ENCODE results near the gene STAC2. TPM values are rescaled to one million over a fixed set of nuclear protein-coding genes. Genes with fewer than 3 reads are reported as not detected.

STAC2 gene
- total RNA-seq, 1 experiment from 2014 or later: 0.08 TPM

DNA sequence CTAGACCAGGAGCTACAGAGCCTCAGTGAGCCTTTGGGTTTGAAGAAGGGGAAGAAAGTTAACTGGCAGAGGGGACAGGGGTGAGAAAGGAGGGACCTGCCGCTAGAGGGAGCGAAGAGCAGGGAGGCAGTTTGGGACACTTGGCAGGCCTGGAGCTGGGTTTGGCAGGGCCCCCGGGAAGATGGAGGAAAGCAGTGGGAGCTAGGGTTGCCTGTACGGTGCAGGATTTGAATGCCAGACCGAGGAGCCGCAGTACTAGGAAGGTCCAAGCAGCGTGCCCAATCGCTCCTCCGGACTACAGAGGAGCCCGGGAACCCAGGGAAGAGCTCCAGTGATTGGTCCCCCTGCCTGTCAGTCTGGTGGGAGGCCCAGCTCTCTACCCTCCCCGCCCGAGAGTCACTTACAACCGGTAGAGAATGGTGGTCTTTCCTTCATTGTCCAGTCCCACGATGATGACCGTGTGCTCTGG is 61.0 kb downstream of the STAC2 start:
- intact Hi-C loops (cut with micrococcal nuclease; ENCODE audit: unreplicated experiment) (no loop called here), in situ Hi-C loops (cut with HindIII; ENCODE audit: low pct_unique_long_range_greater_than_20kb, low sequenced_read_pairs) (no loop called here)
- peaks cover 4% of the 10 kb centered on the region; the same call in 1 of the 2 replicates for H3K4me1 ChIP-seq (ENCODE audit: control insufficient read depth, insufficient read depth, low read length)
- 0 out of 2 replicates have a peak overlapping the region, but pooled peaks have one; percentile 23 for H3K27ac ChIP-seq (ENCODE audit: low read length)
- ChIA-PET CTCF (interaction anchor here (0.5 to 1.8 kb wide), 8 partner anchors 8 to 320 kb away, joined by 3 to 11 read pairs (median 4); no protein-coding TSS in a partner anchor), POLR2A (no interaction called here)
- no peaks in the 10 kb centered on the region for H3K36me3 ChIP-seq (ENCODE audit: control insufficient read depth, insufficient read depth, low read length)
- H3K4me3 ChIP-seq (ENCODE audit: low read depth in 2 of 2, low read length in 2 of 2): peak overlapping the region; percentile 17 to 25
- H3K9me3 ChIP-seq (ENCODE audit: control insufficient read depth, insufficient read depth, low read depth, low read length): no peaks in the 10 kb centered on the region
- ATAC-seq: peak; percentile 87
- peak; percentile 25 for DNase-seq (ENCODE audit: low read depth, low spot score)
- TF ChIP-seq POLR2AphosphoS5 (IDR thresholded peaks at IDR 0.05; ENCODE audit: low read depth, low read length) (no peak), SIN3A (IDR thresholded peaks at IDR 0.05; ENCODE audit: borderline replicate concordance, insufficient read depth, low read depth, low read length) (no peak)
- TF ChIP-seq, protein P1, sequence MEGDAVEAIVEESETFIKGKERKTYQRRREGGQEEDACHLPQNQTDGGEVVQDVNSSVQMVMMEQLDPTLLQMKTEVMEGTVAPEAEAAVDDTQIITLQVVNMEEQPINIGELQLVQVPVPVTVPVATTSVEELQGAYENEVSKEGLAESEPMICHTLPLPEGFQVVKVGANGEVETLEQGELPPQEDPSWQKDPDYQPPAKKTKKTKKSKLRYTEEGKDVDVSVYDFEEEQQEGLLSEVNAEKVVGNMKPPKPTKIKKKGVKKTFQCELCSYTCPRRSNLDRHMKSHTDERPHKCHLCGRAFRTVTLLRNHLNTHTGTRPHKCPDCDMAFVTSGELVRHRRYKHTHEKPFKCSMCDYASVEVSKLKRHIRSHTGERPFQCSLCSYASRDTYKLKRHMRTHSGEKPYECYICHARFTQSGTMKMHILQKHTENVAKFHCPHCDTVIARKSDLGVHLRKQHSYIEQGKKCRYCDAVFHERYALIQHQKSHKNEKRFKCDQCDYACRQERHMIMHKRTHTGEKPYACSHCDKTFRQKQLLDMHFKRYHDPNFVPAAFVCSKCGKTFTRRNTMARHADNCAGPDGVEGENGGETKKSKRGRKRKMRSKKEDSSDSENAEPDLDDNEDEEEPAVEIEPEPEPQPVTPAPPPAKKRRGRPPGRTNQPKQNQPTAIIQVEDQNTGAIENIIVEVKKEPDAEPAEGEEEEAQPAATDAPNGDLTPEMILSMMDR (IDR thresholded peaks at IDR 0.05): peak; percentile 76
- no peaks in the 10 kb centered on the region for H3K27me3 ChIP-seq (ENCODE audit: control insufficient read depth, insufficient read depth, low read length)
- BruUV-seq (replicated peaks): no TSS peak

DNA sequence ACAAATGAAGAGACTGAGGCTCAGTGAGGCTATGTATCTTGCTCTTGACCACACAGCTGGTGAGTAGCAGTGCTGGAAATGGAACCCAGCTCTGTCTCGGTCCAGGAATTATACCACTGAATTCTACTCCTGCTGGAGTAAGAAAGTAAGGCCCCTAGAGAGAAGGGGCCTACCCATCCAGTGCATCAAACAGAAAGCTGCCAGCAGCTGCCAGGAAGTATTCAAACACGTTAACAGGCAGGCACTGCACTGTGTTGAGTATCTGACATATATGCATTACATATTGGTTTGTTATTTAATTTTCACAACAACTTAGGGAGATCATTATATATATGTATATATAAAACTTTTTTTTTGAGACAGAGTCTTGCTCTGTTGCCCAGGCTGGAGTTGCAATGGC is 63.8 kb downstream of the STAC2 start:
- no peak overlapping the region for H3K27ac ChIP-seq (ENCODE audit: low read length)
- TF ChIP-seq TCF7L2 (IDR thresholded peaks at IDR 0.05; ENCODE audit: low read depth, low read length): no peak
- TF ChIP-seq, protein P2, sequence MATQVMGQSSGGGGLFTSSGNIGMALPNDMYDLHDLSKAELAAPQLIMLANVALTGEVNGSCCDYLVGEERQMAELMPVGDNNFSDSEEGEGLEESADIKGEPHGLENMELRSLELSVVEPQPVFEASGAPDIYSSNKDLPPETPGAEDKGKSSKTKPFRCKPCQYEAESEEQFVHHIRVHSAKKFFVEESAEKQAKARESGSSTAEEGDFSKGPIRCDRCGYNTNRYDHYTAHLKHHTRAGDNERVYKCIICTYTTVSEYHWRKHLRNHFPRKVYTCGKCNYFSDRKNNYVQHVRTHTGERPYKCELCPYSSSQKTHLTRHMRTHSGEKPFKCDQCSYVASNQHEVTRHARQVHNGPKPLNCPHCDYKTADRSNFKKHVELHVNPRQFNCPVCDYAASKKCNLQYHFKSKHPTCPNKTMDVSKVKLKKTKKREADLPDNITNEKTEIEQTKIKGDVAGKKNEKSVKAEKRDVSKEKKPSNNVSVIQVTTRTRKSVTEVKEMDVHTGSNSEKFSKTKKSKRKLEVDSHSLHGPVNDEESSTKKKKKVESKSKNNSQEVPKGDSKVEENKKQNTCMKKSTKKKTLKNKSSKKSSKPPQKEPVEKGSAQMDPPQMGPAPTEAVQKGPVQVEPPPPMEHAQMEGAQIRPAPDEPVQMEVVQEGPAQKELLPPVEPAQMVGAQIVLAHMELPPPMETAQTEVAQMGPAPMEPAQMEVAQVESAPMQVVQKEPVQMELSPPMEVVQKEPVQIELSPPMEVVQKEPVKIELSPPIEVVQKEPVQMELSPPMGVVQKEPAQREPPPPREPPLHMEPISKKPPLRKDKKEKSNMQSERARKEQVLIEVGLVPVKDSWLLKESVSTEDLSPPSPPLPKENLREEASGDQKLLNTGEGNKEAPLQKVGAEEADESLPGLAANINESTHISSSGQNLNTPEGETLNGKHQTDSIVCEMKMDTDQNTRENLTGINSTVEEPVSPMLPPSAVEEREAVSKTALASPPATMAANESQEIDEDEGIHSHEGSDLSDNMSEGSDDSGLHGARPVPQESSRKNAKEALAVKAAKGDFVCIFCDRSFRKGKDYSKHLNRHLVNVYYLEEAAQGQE (IDR thresholded peaks at IDR 0.05; ENCODE audit: insufficient read depth in 1 of 2, low read depth in 2 of 2, low read length in 1 of 2): no peak
- no peak for TF ChIP-seq POLR2AphosphoS5 (IDR thresholded peaks at IDR 0.05; ENCODE audit: low read depth, low read length)
- TF ChIP-seq, protein P1 (IDR thresholded peaks at IDR 0.05): no peak
- TF ChIP-seq SIN3A (IDR thresholded peaks at IDR 0.05; ENCODE audit: borderline replicate concordance, insufficient read depth, low read depth, low read length): no peak
- DNase-seq (ENCODE audit: low read depth, low spot score) (no peak), ATAC-seq (no peak)
- H3K36me3 ChIP-seq (ENCODE audit: control insufficient read depth, insufficient read depth, low read length): no peaks in the 10 kb centered on the region
- ChIA-PET POLR2A (no interaction called here), CTCF (interaction anchor here (0.6 kb wide), 1 partner anchor 9 kb away, joined by 3 read pairs; no protein-coding TSS in a partner anchor)
- in situ Hi-C loops (cut with HindIII; ENCODE audit: low pct_unique_long_range_greater_than_20kb, low sequenced_read_pairs) (no loop called here), intact Hi-C loops (cut with micrococcal nuclease; ENCODE audit: unreplicated experiment) (no loop called here)
- H3K9me3 ChIP-seq (ENCODE audit: control insufficient read depth, insufficient read depth, low read depth, low read length): no peaks in the 10 kb centered on the region
- no TSS peak for BruUV-seq (replicated peaks)
- peaks cover 4% of the 10 kb centered on the region; the same call in 1 of the 2 replicates for H3K4me1 ChIP-seq (ENCODE audit: control insufficient read depth, insufficient read depth, low read length)
- no peak overlapping the region for H3K4me3 ChIP-seq (ENCODE audit: low read depth in 2 of 2, low read length in 2 of 2)
- no peaks in the 10 kb centered on the region for H3K27me3 ChIP-seq (ENCODE audit: control insufficient read depth, insufficient read depth, low read length)

Other genes with a start within 250 kb of the STAC2 start
- not detected for gene PLXDC1, start 74.3 kb downstream of the STAC2 start, total RNA-seq (2021; ENCODE audit: unreplicated experiment)
- not detected for gene ARL5C, start 59.8 kb downstream of the STAC2 start, total RNA-seq (2021; ENCODE audit: unreplicated experiment)
- 14.9 TPM for gene CACNB1, start 28.3 kb downstream of the STAC2 start, total RNA-seq (2021; ENCODE audit: unreplicated experiment)
- gene RPL19, start 25.7 kb downstream of the STAC2 start, total RNA-seq (2021; ENCODE audit: unreplicated experiment): 971 TPM
- 9.9 TPM for gene FBXL20, start 175.7 kb upstream of the STAC2 start, total RNA-seq (2021; ENCODE audit: unreplicated experiment)
- 41.4 TPM for gene MED1, start 225.3 kb upstream of the STAC2 start, total RNA-seq (2021; ENCODE audit: unreplicated experiment)
- gene CDK12, start 235.5 kb upstream of the STAC2 start, total RNA-seq (2021; ENCODE audit: unreplicated experiment): 57.8 TPM